ENCODE measurements around the gene PLBD2.

- TF ChIP-seq CTCF (conservative IDR thresholded peaks at IDR 0.05; ENCODE audit: low read length), result no peak
- no peak for TF ChIP-seq EZH2phosphoT487 (IDR thresholded peaks at IDR 0.05; ENCODE audit: borderline replicate concordance)
Measured at GRCh38 chr12:113393749-113394148, 35.4 kb downstream of the PLBD2 start.

Data from Loucy (cell line).